ENCODE measurements around the gene ZNF276.
A peak's percentile ranks its signal among the peaks of the same experiment; 100 is the strongest.
"Not testable (repeated sequence)": the region's sequence is repeated elsewhere in the genome, so short reads cannot be mapped to it uniquely, and the experiment has no call there.

Gene ZNF276

GRCh38 chr16:89697616-89698331, 23.6 kb upstream of the ZNF276 start:
- Histone ChIP-seq H3K36me3 (ENCODE audit: insufficient read depth, low read length) (peaks cover 39% of the 10 kb centered on the region), H3K4me2 (ENCODE audit: low read length) (no peak overlapping the region), H3K9me3 (replicated peaks; ENCODE audit: low read length) (no peaks in the 10 kb centered on the region), H3K9ac (ENCODE audit: low read depth, low read length) (no peak overlapping the region), H3K4me1 (ENCODE audit: control insufficient read depth, insufficient read depth, low read length) (peaks cover 17% of the 10 kb centered on the region), H3K4me3 (ENCODE audit: low read length) (no peak overlapping the region), H3K27me3 (ENCODE audit: control insufficient read depth, insufficient read depth, low read length) (no peaks in the 10 kb centered on the region)

- not testable (repeated sequence) for H3K27me3 ChIP-seq (ENCODE audit: control insufficient read depth, insufficient read depth, low read length); H3K4me3 ChIP-seq (ENCODE audit: low read length); H3K4me2 ChIP-seq (ENCODE audit: low read length); H3K9ac ChIP-seq (ENCODE audit: low read depth, low read length); H3K9me3 ChIP-seq (replicated peaks; ENCODE audit: low read length)
- peaks cover 32% of the 10 kb centered on the region for H3K36me3 ChIP-seq (ENCODE audit: insufficient read depth, low read length)
- peaks cover 17% of the 10 kb centered on the region for H3K4me1 ChIP-seq (ENCODE audit: control insufficient read depth, insufficient read depth, low read length)
Measured at GRCh38 chr16:89698717-89699116, 22.6 kb upstream of the ZNF276 start.

- Histone ChIP-seq H3K4me1 (ENCODE audit: control insufficient read depth, insufficient read depth, low read length) (peaks cover 17% of the 10 kb centered on the region), H3K36me3 (ENCODE audit: insufficient read depth, low read length) (peaks cover 24% of the 10 kb centered on the region), H3K4me3 (ENCODE audit: low read length) (peak overlapping the region; percentile 51), H3K9ac (ENCODE audit: low read depth, low read length) (peak overlapping the region; percentile 17), H3K4me2 (ENCODE audit: low read length) (peak overlapping the region; percentile 89)
- not testable (repeated sequence) for H3K27me3 ChIP-seq (ENCODE audit: control insufficient read depth, insufficient read depth, low read length); H3K9me3 ChIP-seq (replicated peaks; ENCODE audit: low read length)
Measured at GRCh38 chr16:89699629-89700099, 21.7 kb upstream of the ZNF276 start.

GRCh38 chr16:89700100-89700648, 21.2 kb upstream of the ZNF276 start:
- H3K9ac ChIP-seq (ENCODE audit: low read depth, low read length): peak overlapping the region; percentile 84

GRCh38 chr16:89700649-89701424, 20.5 kb upstream of the ZNF276 start:
- Histone ChIP-seq H3K4me2 (ENCODE audit: low read length) (peak overlapping the region; percentile 89), H3K4me1 (ENCODE audit: control insufficient read depth, insufficient read depth, low read length) (peaks cover 20% of the 10 kb centered on the region), H3K9ac (ENCODE audit: low read depth, low read length) (peak overlapping the region; percentile 84), H3K9me3 (replicated peaks; ENCODE audit: low read length) (no peaks in the 10 kb centered on the region), H3K4me3 (ENCODE audit: low read length) (peak overlapping the region; percentile 88), H3K27me3 (ENCODE audit: control insufficient read depth, insufficient read depth, low read length) (no peaks in the 10 kb centered on the region), H3K36me3 (ENCODE audit: insufficient read depth, low read length) (peaks cover 16% of the 10 kb centered on the region)

More at GRCh38 chr16:89700100-89700648, 21.2 kb upstream of the ZNF276 start:
- peaks cover 20% of the 10 kb centered on the region for H3K4me1 ChIP-seq (ENCODE audit: control insufficient read depth, insufficient read depth, low read length)
- peaks cover 22% of the 10 kb centered on the region for H3K36me3 ChIP-seq (ENCODE audit: insufficient read depth, low read length)
- H3K9me3 ChIP-seq (replicated peaks; ENCODE audit: low read length): no peaks in the 10 kb centered on the region
- peak overlapping the region; percentile 88 for H3K4me3 ChIP-seq (ENCODE audit: low read length)
- H3K4me2 ChIP-seq (ENCODE audit: low read length): peak overlapping the region; percentile 89
- H3K27me3 ChIP-seq (ENCODE audit: control insufficient read depth, insufficient read depth, low read length): no peaks in the 10 kb centered on the region

GRCh38 chr16:89701425-89702406, 19.6 kb upstream of the ZNF276 start, which contains the start of gene SPATA2L:
Gene SPATA2L (minus strand): TSS chr16:89701705. CDS start chr16:89701232, 473 bp downstream.
- Histone ChIP-seq H3K4me1 (ENCODE audit: control insufficient read depth, insufficient read depth, low read length) (peaks cover 26% of the 10 kb centered on the region), H3K9me3 (replicated peaks; ENCODE audit: low read length) (no peaks in the 10 kb centered on the region), H3K9ac (ENCODE audit: low read depth, low read length) (peak within 1 kb of the TSS; percentile 84), H3K27me3 (ENCODE audit: control insufficient read depth, insufficient read depth, low read length) (no peaks in the 10 kb centered on the region), H3K36me3 (ENCODE audit: insufficient read depth, low read length) (peaks cover 8% of the 10 kb centered on the region), H3K4me3 (ENCODE audit: low read length) (peak within 1 kb of the TSS; percentile 88), H3K4me2 (ENCODE audit: low read length) (peak within 1 kb of the TSS; percentile 89)

- Histone ChIP-seq H3K4me3 (ENCODE audit: low read length) (no peak overlapping the region), H3K4me2 (ENCODE audit: low read length) (no peak overlapping the region), H3K36me3 (ENCODE audit: insufficient read depth, low read length) (peaks cover 8% of the 10 kb centered on the region), H3K4me1 (ENCODE audit: control insufficient read depth, insufficient read depth, low read length) (peaks cover 26% of the 10 kb centered on the region), H3K9me3 (replicated peaks; ENCODE audit: low read length) (no peaks in the 10 kb centered on the region), H3K9ac (ENCODE audit: low read depth, low read length) (no peak overlapping the region), H3K27me3 (ENCODE audit: control insufficient read depth, insufficient read depth, low read length) (no peaks in the 10 kb centered on the region)
Measured at GRCh38 chr16:89704281-89704680, 17.1 kb upstream of the ZNF276 start.

- Histone ChIP-seq H3K9ac (ENCODE audit: low read depth, low read length) (no peak overlapping the region), H3K4me1 (ENCODE audit: control insufficient read depth, insufficient read depth, low read length) (peaks cover 23% of the 10 kb centered on the region), H3K4me2 (ENCODE audit: low read length) (no peak overlapping the region), H3K27me3 (ENCODE audit: control insufficient read depth, insufficient read depth, low read length) (no peaks in the 10 kb centered on the region), H3K4me3 (ENCODE audit: low read length) (no peak overlapping the region), H3K9me3 (replicated peaks; ENCODE audit: low read length) (no peaks in the 10 kb centered on the region), H3K36me3 (ENCODE audit: insufficient read depth, low read length) (peaks cover 9% of the 10 kb centered on the region)
Measured at GRCh38 chr16:89705006-89705405, 16.3 kb upstream of the ZNF276 start.

GRCh38 chr16:89706518-89707260, 14.6 kb upstream of the ZNF276 start:
- peak overlapping the region; percentile 31 for H3K4me3 ChIP-seq (ENCODE audit: low read length)
- peaks cover 14% of the 10 kb centered on the region for H3K36me3 ChIP-seq (ENCODE audit: insufficient read depth, low read length)
- no peak overlapping the region for H3K9ac ChIP-seq (ENCODE audit: low read depth, low read length)
- no peaks in the 10 kb centered on the region for H3K27me3 ChIP-seq (ENCODE audit: control insufficient read depth, insufficient read depth, low read length)
- peaks cover 14% of the 10 kb centered on the region for H3K4me1 ChIP-seq (ENCODE audit: control insufficient read depth, insufficient read depth, low read length)
- peak overlapping the region; percentile 68 for H3K4me2 ChIP-seq (ENCODE audit: low read length)
- no peaks in the 10 kb centered on the region for H3K9me3 ChIP-seq (replicated peaks; ENCODE audit: low read length)

- H3K4me2 ChIP-seq (ENCODE audit: low read length): no peak overlapping the region
- no peaks in the 10 kb centered on the region for H3K27me3 ChIP-seq (ENCODE audit: control insufficient read depth, insufficient read depth, low read length)
- H3K9me3 ChIP-seq (replicated peaks; ENCODE audit: low read length): no peaks in the 10 kb centered on the region
- no peak overlapping the region for H3K4me3 ChIP-seq (ENCODE audit: low read length)
- peaks cover 9% of the 10 kb centered on the region for H3K4me1 ChIP-seq (ENCODE audit: control insufficient read depth, insufficient read depth, low read length)
- peaks cover 14% of the 10 kb centered on the region for H3K36me3 ChIP-seq (ENCODE audit: insufficient read depth, low read length)
- H3K9ac ChIP-seq (ENCODE audit: low read depth, low read length): no peak overlapping the region
Measured at GRCh38 chr16:89707695-89708094, 13.6 kb upstream of the ZNF276 start.
